ENCODE data around the gene KLF11. TPM values are rescaled to one million over a fixed set of nuclear protein-coding genes. Genes with fewer than 3 reads are reported as not detected.

The KLF11 gene
- total and polyA plus RNA-seq, 2 experiments from 2014 or later, result 10.2 to 11.3 TPM

- Histone ChIP-seq H3K27me3 (no peaks in the 10 kb centered on the region), H3K4me1 (ENCODE audit: insufficient read depth) (peaks cover 9% of the 10 kb centered on the region), H3K4me3 (no peak overlapping the region), H4K20me1 (ENCODE audit: insufficient read depth, poor library complexity, severe bottlenecking) (no peaks in the 10 kb centered on the region), H2AFZ (no peak overlapping the region), H3K9me2 (replicated peaks; ENCODE audit: insufficient read depth) (no peaks in the 10 kb centered on the region), H3K4me2 (no peak overlapping the region), H3K36me3 (replicated peaks; ENCODE audit: insufficient read depth, low read depth) (no peaks in the 10 kb centered on the region), H3K9me3 (ENCODE audit: low read depth) (no peaks in the 10 kb centered on the region), H3K27ac (no peak overlapping the region), H3K79me2 (no peaks in the 10 kb centered on the region)
- DNase-seq (ENCODE audit: low spot score), result no peak
- TF ChIP-seq CTCF (IDR thresholded peaks at IDR 0.05; ENCODE audit: poor library complexity) (no peak), EZH2 (IDR thresholded peaks at IDR 0.05; ENCODE audit: borderline replicate concordance) (no peak), EZH2phosphoT487 (IDR thresholded peaks at IDR 0.05; ENCODE audit: low read depth, severe bottlenecking, unreplicated experiment) (no peak)
Measured at GRCh38 chr2:10038716-10039115, 4.6 kb upstream of the KLF11 start.

DNA sequence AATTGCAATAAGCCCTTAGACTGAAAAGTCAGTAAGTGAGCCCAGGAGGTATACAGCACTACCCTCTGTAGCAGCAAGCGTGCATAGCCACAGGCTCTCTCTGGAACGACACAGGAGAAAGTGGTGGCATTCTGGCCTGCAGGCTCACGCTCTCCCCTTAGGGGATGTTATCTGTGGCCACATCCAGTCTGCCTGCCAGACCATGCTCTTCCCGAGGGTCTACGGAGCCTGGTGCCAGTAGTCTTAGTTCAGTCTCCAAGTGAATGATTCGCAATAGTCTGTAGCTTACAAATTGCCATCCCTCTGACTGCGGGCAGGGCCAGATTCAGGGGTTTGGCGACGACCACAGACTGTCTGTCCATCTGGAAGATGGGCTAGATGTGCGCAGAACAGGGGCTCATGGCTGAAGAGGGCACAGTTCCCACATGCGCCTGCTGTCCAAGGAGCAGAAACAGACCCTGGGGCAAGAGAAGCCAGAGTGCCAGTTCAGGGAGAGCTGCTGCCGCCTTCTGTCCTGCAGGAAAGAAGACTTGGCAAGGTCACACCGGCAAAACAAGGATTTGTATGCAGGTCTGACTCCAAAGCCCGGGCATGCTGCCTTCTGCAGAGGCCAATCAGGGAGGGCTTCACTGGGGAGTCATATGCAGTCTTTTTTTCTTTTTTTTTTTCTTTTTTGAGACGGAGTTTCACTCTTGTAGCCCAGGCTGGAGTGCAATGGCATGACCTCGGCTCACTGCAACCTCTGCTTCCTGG is 3.5 kb upstream of the KLF11 start:
- WGBS (ENCODE audit: low lambda C conversion rate, missing lambda C conversion rate), result 85% methylated on average over 16 of the region's 16 CpGs
- peaks cover 14% of the 10 kb centered on the region for H3K4me1 ChIP-seq (ENCODE audit: insufficient read depth)
- peaks cover 2% of the 10 kb centered on the region for H4K20me1 ChIP-seq (ENCODE audit: insufficient read depth, poor library complexity, severe bottlenecking)
- no peak overlapping the region for H3K4me2 ChIP-seq
- no peak overlapping the region for H3K4me3 ChIP-seq
- H3K27ac ChIP-seq, result no peak overlapping the region
- DNase-seq (ENCODE audit: low spot score), result no peak
- H3K9me2 ChIP-seq (replicated peaks; ENCODE audit: insufficient read depth), result no peaks in the 10 kb centered on the region
- TF ChIP-seq EZH2phosphoT487 (IDR thresholded peaks at IDR 0.05; ENCODE audit: low read depth, severe bottlenecking, unreplicated experiment) (no peak), EZH2 (IDR thresholded peaks at IDR 0.05; ENCODE audit: borderline replicate concordance) (no peak), CTCF (IDR thresholded peaks at IDR 0.05; ENCODE audit: poor library complexity) (no peak)
- H3K27me3 ChIP-seq, result no peaks in the 10 kb centered on the region
- H3K36me3 ChIP-seq (replicated peaks; ENCODE audit: insufficient read depth, low read depth), result no peaks in the 10 kb centered on the region
- H2AFZ ChIP-seq, result no peak overlapping the region
- H3K9me3 ChIP-seq (ENCODE audit: low read depth), result no peaks in the 10 kb centered on the region
- H3K79me2 ChIP-seq, result peaks cover 7% of the 10 kb centered on the region

DNA sequence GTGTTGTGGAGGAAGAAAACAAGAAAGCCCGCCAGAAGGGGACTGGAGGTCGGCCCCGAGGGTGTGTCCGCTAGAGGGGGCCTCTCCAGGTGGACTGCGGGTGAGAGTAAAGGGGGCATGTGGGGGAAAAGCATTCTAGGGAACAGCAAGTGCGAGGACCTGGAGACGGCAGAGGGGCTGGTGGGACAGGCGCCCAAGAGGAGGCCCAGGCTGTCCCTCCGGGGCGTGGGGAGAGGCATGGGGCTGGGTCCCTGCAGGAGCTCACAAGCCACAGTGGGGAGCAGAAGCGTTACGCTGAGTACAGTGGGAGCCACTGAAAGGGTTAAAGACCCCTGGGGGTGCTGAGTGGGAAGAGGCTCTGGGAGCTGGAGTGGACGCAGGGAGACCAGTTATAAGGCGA is 1.6 kb upstream of the KLF11 start:
- no peak for TF ChIP-seq EZH2 (IDR thresholded peaks at IDR 0.05; ENCODE audit: borderline replicate concordance)
- no peak for TF ChIP-seq CTCF (IDR thresholded peaks at IDR 0.05; ENCODE audit: poor library complexity)
- no peak for TF ChIP-seq EZH2phosphoT487 (IDR thresholded peaks at IDR 0.05; ENCODE audit: low read depth, severe bottlenecking, unreplicated experiment)
- Histone ChIP-seq H3K27me3 (no peaks in the 10 kb centered on the region), H3K4me3 (no peak overlapping the region), H3K36me3 (replicated peaks; ENCODE audit: insufficient read depth, low read depth) (no peaks in the 10 kb centered on the region), H4K20me1 (ENCODE audit: insufficient read depth, poor library complexity, severe bottlenecking) (peaks cover 4% of the 10 kb centered on the region), H3K27ac (no peak overlapping the region), H3K4me1 (ENCODE audit: insufficient read depth) (peaks cover 14% of the 10 kb centered on the region), H2AFZ (no peak overlapping the region), H3K9me2 (replicated peaks; ENCODE audit: insufficient read depth) (no peaks in the 10 kb centered on the region), H3K4me2 (peak overlapping the region; percentile 84), H3K9me3 (ENCODE audit: low read depth) (no peaks in the 10 kb centered on the region), H3K79me2 (peaks cover 7% of the 10 kb centered on the region)
- DNase-seq (ENCODE audit: low spot score), result no peak
- WGBS (ENCODE audit: low lambda C conversion rate, missing lambda C conversion rate), result 93% methylated on average over 13 of the region's 14 CpGs

All from hepatocyte (in vitro differentiated cells).